AG10803 (cell line): ENCODE data around the gene DPT.

Source experiments
- DNase-seq: peaks from one replicate; pipeline ENCODE4 v3.0.0; 2010; ENCODE audit warnings: low read depth
- H3K4me3 ChIP-seq: 2 replicates; pipeline ENCODE4 v1.5.1; 2011; ENCODE audit warnings: mild to moderate bottlenecking, low read length, control low read depth
- TF ChIP-seq, protein P1 (sequence below): conservative IDR thresholded peaks from 2 replicates; pipeline ENCODE4 v1.5.1; 2011; ENCODE audit warnings: mild to moderate bottlenecking, low read length, control low read depth, inconsistent platforms

The DPT gene

GRCh38 chr1:168691541-168691940 lies 37.5 kb downstream of the DPT start:
- no peak overlapping the region for H3K4me3 ChIP-seq
- DNase-seq = no peak
- TF ChIP-seq, protein P1, sequence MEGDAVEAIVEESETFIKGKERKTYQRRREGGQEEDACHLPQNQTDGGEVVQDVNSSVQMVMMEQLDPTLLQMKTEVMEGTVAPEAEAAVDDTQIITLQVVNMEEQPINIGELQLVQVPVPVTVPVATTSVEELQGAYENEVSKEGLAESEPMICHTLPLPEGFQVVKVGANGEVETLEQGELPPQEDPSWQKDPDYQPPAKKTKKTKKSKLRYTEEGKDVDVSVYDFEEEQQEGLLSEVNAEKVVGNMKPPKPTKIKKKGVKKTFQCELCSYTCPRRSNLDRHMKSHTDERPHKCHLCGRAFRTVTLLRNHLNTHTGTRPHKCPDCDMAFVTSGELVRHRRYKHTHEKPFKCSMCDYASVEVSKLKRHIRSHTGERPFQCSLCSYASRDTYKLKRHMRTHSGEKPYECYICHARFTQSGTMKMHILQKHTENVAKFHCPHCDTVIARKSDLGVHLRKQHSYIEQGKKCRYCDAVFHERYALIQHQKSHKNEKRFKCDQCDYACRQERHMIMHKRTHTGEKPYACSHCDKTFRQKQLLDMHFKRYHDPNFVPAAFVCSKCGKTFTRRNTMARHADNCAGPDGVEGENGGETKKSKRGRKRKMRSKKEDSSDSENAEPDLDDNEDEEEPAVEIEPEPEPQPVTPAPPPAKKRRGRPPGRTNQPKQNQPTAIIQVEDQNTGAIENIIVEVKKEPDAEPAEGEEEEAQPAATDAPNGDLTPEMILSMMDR = no peak

GRCh38 chr1:168689726-168690602 lies 39.0 kb downstream of the DPT start:
- TF ChIP-seq, protein P1 = no peak
- DNase-seq = peak; percentile 40

DNA sequence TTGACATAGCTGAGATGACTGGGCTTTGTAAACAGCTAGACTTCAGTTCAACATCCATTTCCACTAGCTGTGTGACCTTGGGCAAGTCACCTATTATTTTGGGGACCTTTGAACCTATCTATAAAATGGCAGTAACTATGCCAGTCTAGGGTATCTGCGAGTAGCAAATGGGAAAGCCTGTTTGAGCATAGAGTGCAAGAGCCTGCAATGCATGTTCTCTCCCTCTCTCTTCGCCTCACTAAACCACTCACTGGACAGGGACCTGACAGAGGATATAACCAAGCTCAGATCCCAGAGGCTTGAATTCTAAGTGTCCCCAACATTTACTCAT lies 39.7 kb downstream of the DPT start:
- DNase-seq = no peak
- H3K4me3 ChIP-seq = no peak overlapping the region
- TF ChIP-seq, protein P1 = no peak

More at GRCh38 chr1:168689726-168690602, 39.0 kb downstream of the DPT start:
- no peak overlapping the region for H3K4me3 ChIP-seq

GRCh38 chr1:168688644-168689326 lies 40.2 kb downstream of the DPT start:
- no peak for DNase-seq
- TF ChIP-seq, protein P1 = no peak
- H3K4me3 ChIP-seq = no peak overlapping the region

DNA sequence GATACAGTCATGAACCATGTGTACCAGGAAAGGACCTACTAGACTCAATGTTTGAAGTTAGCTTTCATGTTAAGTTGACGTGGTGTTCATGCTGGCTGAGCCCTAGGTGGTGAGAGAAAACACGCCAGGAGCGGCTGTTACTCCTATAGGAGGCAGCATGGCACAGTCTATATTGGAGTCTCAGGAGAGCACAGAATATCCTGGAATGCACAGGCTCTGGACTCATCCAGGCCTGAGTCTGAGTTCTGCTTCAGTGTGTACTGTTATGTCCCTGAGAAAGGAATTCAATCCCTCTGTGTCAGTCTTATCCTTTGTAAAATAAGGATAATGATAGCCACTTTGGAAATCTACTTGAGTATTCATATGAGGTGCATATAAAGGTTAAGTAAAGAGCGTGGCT lies 41.2 kb downstream of the DPT start:
- H3K4me3 ChIP-seq = no peak overlapping the region
- DNase-seq = no peak
- TF ChIP-seq, protein P1 = no peak

DNA sequence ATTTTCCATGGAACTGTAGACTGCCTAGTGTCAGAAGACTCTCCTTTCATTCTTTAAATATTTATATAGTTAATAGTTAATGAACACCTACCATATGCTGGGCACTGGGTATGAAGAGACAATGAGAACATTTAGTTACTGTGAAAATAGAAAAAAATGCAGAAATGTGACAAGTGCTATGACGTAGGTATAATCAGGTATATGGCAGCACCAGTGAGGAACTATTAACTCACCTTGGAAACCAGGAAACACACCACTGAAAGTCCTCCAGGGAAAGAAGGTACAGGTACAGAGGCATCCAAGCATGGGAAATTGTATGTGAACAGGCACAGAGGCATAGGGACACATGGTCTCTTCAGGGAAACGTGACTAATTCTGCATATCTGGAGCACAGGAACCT lies 42.3 kb downstream of the DPT start:
- TF ChIP-seq, protein P1 = no peak
- DNase-seq = no peak
- no peak overlapping the region for H3K4me3 ChIP-seq

GRCh38 chr1:168683871-168684270 lies 45.1 kb downstream of the DPT start:
- DNase-seq = no peak
- TF ChIP-seq, protein P1 = no peak
- no peak overlapping the region for H3K4me3 ChIP-seq
